ENCODE data around the gene SYCE3.
"Not testable (repeated sequence)": the region's sequence is repeated elsewhere in the genome, so short reads cannot be mapped to it uniquely, and the experiment has no call there.

The SYCE3 gene

GRCh38 chr22:50541667-50542026 lies 21.1 kb downstream of the SYCE3 start:
- H4K12ac ChIP-seq (ENCODE audit: low read depth, low read length); H4K91ac ChIP-seq (ENCODE audit: low read depth, low read length); H3K79me1 ChIP-seq (ENCODE audit: low read length); H3K36me3 ChIP-seq (ENCODE audit: control insufficient read depth in 1 of 2, insufficient read depth in 2 of 2, low read length in 2 of 2); H3K9me3 ChIP-seq (ENCODE audit: insufficient read depth, low read depth, low read length); H3K4ac ChIP-seq (ENCODE audit: low read depth, low read length); H3K4me3 ChIP-seq (ENCODE audit: low read depth, low read length); H3K18ac ChIP-seq (ENCODE audit: low read length); H3K14ac ChIP-seq (ENCODE audit: low read length); H3K9ac ChIP-seq (ENCODE audit: low read length); H2AK5ac ChIP-seq (ENCODE audit: low read length); H3K27me3 ChIP-seq (ENCODE audit: insufficient read depth, low read length); H2BK5ac ChIP-seq (ENCODE audit: low read depth, low read length, poor library complexity); H4K8ac ChIP-seq (ENCODE audit: low read depth, low read length); H3K4me2 ChIP-seq (ENCODE audit: low read length); H3K23ac ChIP-seq (ENCODE audit: low read length); H3K27ac ChIP-seq (ENCODE audit: low read depth, low read length); H2AFZ ChIP-seq (ENCODE audit: insufficient read depth, low read length, poor library complexity); H3K79me2 ChIP-seq (ENCODE audit: control insufficient read depth, insufficient read depth, low read length, poor library complexity); H2BK12ac ChIP-seq (ENCODE audit: low read length); H2BK120ac ChIP-seq (ENCODE audit: insufficient read depth, low read length, poor library complexity): not testable (repeated sequence)
- WGBS (ENCODE audit: extremely low coverage, insufficient coverage, insufficient read length): no CpG with 5 or more reads among the region's 5 CpGs
- peak; percentile 78 to 90 for DNase-seq
- H3K4me1 ChIP-seq (ENCODE audit: control insufficient read depth in 1 of 2, insufficient read depth in 2 of 2, low read length in 2 of 2): peaks cover 17 to 22% of the 10 kb centered on the region in 2 experiments

GRCh38 chr22:50540381-50540780 lies 22.3 kb downstream of the SYCE3 start:
- DNase-seq: no peak
- H3K14ac ChIP-seq (ENCODE audit: low read length): no peak overlapping the region
- no peak overlapping the region for H4K8ac ChIP-seq (ENCODE audit: low read depth, low read length)
- H4K12ac ChIP-seq (ENCODE audit: low read depth, low read length): no peak overlapping the region
- no peak overlapping the region for H2BK5ac ChIP-seq (ENCODE audit: low read depth, low read length, poor library complexity)
- no peak overlapping the region for H2BK12ac ChIP-seq (ENCODE audit: low read length)
- no peak overlapping the region for H3K23ac ChIP-seq (ENCODE audit: low read length)
- H3K18ac ChIP-seq (ENCODE audit: low read length): no peak overlapping the region
- no peaks in the 10 kb centered on the region for H3K36me3 ChIP-seq (ENCODE audit: control insufficient read depth in 1 of 2, insufficient read depth in 2 of 2, low read length in 2 of 2)
- no peaks in the 10 kb centered on the region for H3K79me2 ChIP-seq (ENCODE audit: control insufficient read depth, insufficient read depth, low read length, poor library complexity)
- peaks cover 10 to 14% of the 10 kb centered on the region in 2 experiments for H3K4me1 ChIP-seq (ENCODE audit: control insufficient read depth in 1 of 2, insufficient read depth in 2 of 2, low read length in 2 of 2)
- no peak overlapping the region for H2BK120ac ChIP-seq (ENCODE audit: insufficient read depth, low read length, poor library complexity)
- no peak overlapping the region for H2AK5ac ChIP-seq (ENCODE audit: low read length)
- no peak overlapping the region for H4K91ac ChIP-seq (ENCODE audit: low read depth, low read length)
- no peak overlapping the region for H3K4ac ChIP-seq (ENCODE audit: low read depth, low read length)
- no peaks in the 10 kb centered on the region for H3K27me3 ChIP-seq (ENCODE audit: insufficient read depth, low read length)
- WGBS (ENCODE audit: extremely low coverage, insufficient coverage, insufficient read length): no CpG with 5 or more reads among the region's 10 CpGs
- H2AFZ ChIP-seq (ENCODE audit: insufficient read depth, low read length, poor library complexity): no peak overlapping the region
- H3K9me3 ChIP-seq (ENCODE audit: insufficient read depth, low read depth, low read length): no peaks in the 10 kb centered on the region
- H3K79me1 ChIP-seq (ENCODE audit: low read length): peaks cover 7% of the 10 kb centered on the region
- no peak overlapping the region for H3K9ac ChIP-seq (ENCODE audit: low read length)
- H3K4me2 ChIP-seq (ENCODE audit: low read length): no peak overlapping the region
- H3K4me3 ChIP-seq (ENCODE audit: low read depth, low read length): no peak overlapping the region
- no peak overlapping the region for H3K27ac ChIP-seq (ENCODE audit: low read depth, low read length)

GRCh38 chr22:50537765-50538164 lies 25.0 kb downstream of the SYCE3 start:
- no peak overlapping the region for H3K14ac ChIP-seq (ENCODE audit: low read length)
- H2BK12ac ChIP-seq (ENCODE audit: low read length): peak overlapping the region; percentile 75
- no peaks in the 10 kb centered on the region for H3K79me2 ChIP-seq (ENCODE audit: control insufficient read depth, insufficient read depth, low read length, poor library complexity)
- H2AK5ac ChIP-seq (ENCODE audit: low read length): peak overlapping the region; percentile 66
- H4K8ac ChIP-seq (ENCODE audit: low read depth, low read length): no peak overlapping the region
- H3K27ac ChIP-seq (ENCODE audit: low read depth, low read length): no peak overlapping the region
- no peak overlapping the region for H3K23ac ChIP-seq (ENCODE audit: low read length)
- 100% methylated on average over 3 of the region's 13 CpGs for WGBS (ENCODE audit: extremely low coverage, insufficient coverage, insufficient read length)
- H3K4me2 ChIP-seq (ENCODE audit: low read length): no peak overlapping the region
- DNase-seq: no peak
- no peak overlapping the region for H3K4me3 ChIP-seq (ENCODE audit: low read depth, low read length)
- no peak overlapping the region for H3K4ac ChIP-seq (ENCODE audit: low read depth, low read length)
- no peaks in the 10 kb centered on the region for H3K9me3 ChIP-seq (ENCODE audit: insufficient read depth, low read depth, low read length)
- no peaks in the 10 kb centered on the region for H3K36me3 ChIP-seq (ENCODE audit: control insufficient read depth in 1 of 2, insufficient read depth in 2 of 2, low read length in 2 of 2)
- H3K4me1 ChIP-seq (ENCODE audit: control insufficient read depth in 1 of 2, insufficient read depth in 2 of 2, low read length in 2 of 2): peaks cover 11 to 16% of the 10 kb centered on the region in 2 experiments
- H2BK120ac ChIP-seq (ENCODE audit: insufficient read depth, low read length, poor library complexity): no peak overlapping the region
- no peaks in the 10 kb centered on the region for H3K27me3 ChIP-seq (ENCODE audit: insufficient read depth, low read length)
- no peak overlapping the region for H3K18ac ChIP-seq (ENCODE audit: low read length)
- peaks cover 16% of the 10 kb centered on the region for H3K79me1 ChIP-seq (ENCODE audit: low read length)
- no peak overlapping the region for H3K9ac ChIP-seq (ENCODE audit: low read length)
- H2AFZ ChIP-seq (ENCODE audit: insufficient read depth, low read length, poor library complexity): no peak overlapping the region
- H4K91ac ChIP-seq (ENCODE audit: low read depth, low read length): peak overlapping the region; percentile 53
- H2BK5ac ChIP-seq (ENCODE audit: low read depth, low read length, poor library complexity): no peak overlapping the region
- H4K12ac ChIP-seq (ENCODE audit: low read depth, low read length): no peak overlapping the region

- Histone ChIP-seq H3K4ac (ENCODE audit: low read depth, low read length) (no peak overlapping the region), H3K4me3 (ENCODE audit: low read depth, low read length) (no peak overlapping the region), H3K27ac (ENCODE audit: low read depth, low read length) (no peak overlapping the region), H3K9ac (ENCODE audit: low read length) (no peak overlapping the region), H3K18ac (ENCODE audit: low read length) (no peak overlapping the region), H3K4me2 (ENCODE audit: low read length) (no peak overlapping the region), H3K9me3 (ENCODE audit: insufficient read depth, low read depth, low read length) (no peaks in the 10 kb centered on the region), H3K14ac (ENCODE audit: low read length) (no peak overlapping the region), H2AFZ (ENCODE audit: insufficient read depth, low read length, poor library complexity) (no peak overlapping the region), H2BK5ac (ENCODE audit: low read depth, low read length, poor library complexity) (no peak overlapping the region), H4K8ac (ENCODE audit: low read depth, low read length) (no peak overlapping the region), H3K4me1 (ENCODE audit: control insufficient read depth in 1 of 2, insufficient read depth in 2 of 2, low read length in 2 of 2) (peaks cover 24% of the 10 kb centered on the region in 2 experiments), H2AK5ac (ENCODE audit: low read length) (no peak overlapping the region), H3K36me3 (ENCODE audit: control insufficient read depth in 1 of 2, insufficient read depth in 2 of 2, low read length in 2 of 2) (no peaks in the 10 kb centered on the region), H3K23ac (ENCODE audit: low read length) (no peak overlapping the region), H2BK120ac (ENCODE audit: insufficient read depth, low read length, poor library complexity) (no peak overlapping the region), H3K79me1 (ENCODE audit: low read length) (peaks cover 30% of the 10 kb centered on the region), H3K27me3 (ENCODE audit: insufficient read depth, low read length) (no peaks in the 10 kb centered on the region), H4K12ac (ENCODE audit: low read depth, low read length) (no peak overlapping the region), H3K79me2 (ENCODE audit: control insufficient read depth, insufficient read depth, low read length, poor library complexity) (peaks cover 9% of the 10 kb centered on the region), H2BK12ac (ENCODE audit: low read length) (peak overlapping the region; percentile 6), H4K91ac (ENCODE audit: low read depth, low read length) (no peak overlapping the region)
- no CpG with 5 or more reads among the region's 3 CpGs for WGBS (ENCODE audit: extremely low coverage, insufficient coverage, insufficient read length)
- DNase-seq: no peak
Observed at GRCh38 chr22:50536226-50536625, 26.5 kb downstream of the SYCE3 start.

All from trophoblast cell (in vitro differentiated cells and primary cell).